ENCODE measurements around the gene IL17B.

The IL17B gene

GRCh38 chr5:149404746-149405549 is 25.9 kb upstream of the IL17B start:
- no peak overlapping the region for H3K27ac ChIP-seq (ENCODE audit: insufficient read depth in 1 of 2, low read depth in 1 of 2, low read length in 2 of 2, poor library complexity in 1 of 2, severe bottlenecking in 2 of 2)
- no peaks in the 10 kb centered on the region for H3K4me1 ChIP-seq (ENCODE audit: control extremely low read depth in 1 of 4, control insufficient read depth in 4 of 4, insufficient read depth in 4 of 4, low read length in 3 of 4)
- no peaks in the 10 kb centered on the region for H3K9me3 ChIP-seq (ENCODE audit: control extremely low read depth in 1 of 5, control insufficient read depth in 4 of 5, insufficient read depth in 2 of 5, low read depth in 1 of 5, low read length in 4 of 5)
- no peaks in the 10 kb centered on the region for H3K36me3 ChIP-seq (ENCODE audit: control insufficient read depth in 4 of 4, insufficient read depth in 4 of 4, low read length in 3 of 4)
- H3K27me3 ChIP-seq (replicated peaks in 2 of 5; ENCODE audit: control insufficient read depth in 4 of 5, insufficient read depth in 5 of 5, low read length in 4 of 5): no peaks in the 10 kb centered on the region
- DNase-seq: no peak
- no peak overlapping the region for H3K4me3 ChIP-seq (ENCODE audit: control insufficient read depth in 1 of 7, extremely low read depth in 1 of 7, insufficient read depth in 4 of 7, low read depth in 2 of 7, low read length in 6 of 7)
- WGBS (ENCODE audit: insufficient coverage): 84% methylated on average over 14 of the region's 17 CpGs
- ChIA-PET CTCF (interaction anchor here (0.7 to 1.9 kb wide), 7 partner anchors 10 to 157 kb away, joined by 3 to 7 read pairs (median 4); no protein-coding TSS in a partner anchor), POLR2A (no interaction called here)

- no peaks in the 10 kb centered on the region for H3K4me1 ChIP-seq (ENCODE audit: control extremely low read depth in 1 of 4, control insufficient read depth in 4 of 4, insufficient read depth in 4 of 4, low read length in 3 of 4)
- no peak overlapping the region for H3K4me3 ChIP-seq (ENCODE audit: control insufficient read depth in 1 of 7, extremely low read depth in 1 of 7, insufficient read depth in 4 of 7, low read depth in 2 of 7, low read length in 6 of 7)
- H3K27ac ChIP-seq (ENCODE audit: insufficient read depth in 1 of 2, low read depth in 1 of 2, low read length in 2 of 2, poor library complexity in 1 of 2, severe bottlenecking in 2 of 2): no peak overlapping the region
- no peaks in the 10 kb centered on the region for H3K9me3 ChIP-seq (ENCODE audit: control extremely low read depth in 1 of 5, control insufficient read depth in 4 of 5, insufficient read depth in 2 of 5, low read depth in 1 of 5, low read length in 4 of 5)
- CTCF ChIA-PET: interaction anchor here (0.7 to 1.9 kb wide), 7 partner anchors 9 to 158 kb away, joined by 3 to 7 read pairs (median 4); no protein-coding TSS in a partner anchor
- POLR2A ChIA-PET: no interaction called here
- no peaks in the 10 kb centered on the region for H3K36me3 ChIP-seq (ENCODE audit: control insufficient read depth in 4 of 4, insufficient read depth in 4 of 4, low read length in 3 of 4)
- 95% methylated on average over 13 of the region's 15 CpGs for WGBS (ENCODE audit: insufficient coverage)
- no peaks in the 10 kb centered on the region for H3K27me3 ChIP-seq (replicated peaks in 2 of 5; ENCODE audit: control insufficient read depth in 4 of 5, insufficient read depth in 5 of 5, low read length in 4 of 5)
- no peak for DNase-seq
Observed at GRCh38 chr5:149403923-149404745, 25.0 kb upstream of the IL17B start.

GRCh38 chr5:149402291-149402690 is 23.2 kb upstream of the IL17B start:
- ChIA-PET POLR2A (no interaction called here), CTCF (interaction anchor here (0.6 to 1.8 kb wide), 2 partner anchors 12 to 29 kb away, joined by 3 to 4 read pairs; no protein-coding TSS in a partner anchor)
- H3K9me3 ChIP-seq (ENCODE audit: control extremely low read depth in 1 of 5, control insufficient read depth in 4 of 5, insufficient read depth in 2 of 5, low read depth in 1 of 5, low read length in 4 of 5): no peaks in the 10 kb centered on the region
- H3K4me3 ChIP-seq (ENCODE audit: control insufficient read depth in 1 of 7, extremely low read depth in 1 of 7, insufficient read depth in 4 of 7, low read depth in 2 of 7, low read length in 6 of 7): no peak overlapping the region
- no peaks in the 10 kb centered on the region for H3K4me1 ChIP-seq (ENCODE audit: control extremely low read depth in 1 of 4, control insufficient read depth in 4 of 4, insufficient read depth in 4 of 4, low read length in 3 of 4)
- no peak for DNase-seq
- no peaks in the 10 kb centered on the region for H3K36me3 ChIP-seq (ENCODE audit: control insufficient read depth in 4 of 4, insufficient read depth in 4 of 4, low read length in 3 of 4)
- WGBS (ENCODE audit: insufficient coverage): no CpG with 5 or more reads among the region's 3 CpGs
- no peak overlapping the region for H3K27ac ChIP-seq (ENCODE audit: insufficient read depth in 1 of 2, low read depth in 1 of 2, low read length in 2 of 2, poor library complexity in 1 of 2, severe bottlenecking in 2 of 2)
- H3K27me3 ChIP-seq (replicated peaks in 2 of 5; ENCODE audit: control insufficient read depth in 4 of 5, insufficient read depth in 5 of 5, low read length in 4 of 5): no peaks in the 10 kb centered on the region

- Histone ChIP-seq H3K4me3 (ENCODE audit: control insufficient read depth in 1 of 7, extremely low read depth in 1 of 7, insufficient read depth in 4 of 7, low read depth in 2 of 7, low read length in 6 of 7) (no peak overlapping the region), H3K36me3 (ENCODE audit: control insufficient read depth in 4 of 4, insufficient read depth in 4 of 4, low read length in 3 of 4) (no peaks in the 10 kb centered on the region), H3K9me3 (ENCODE audit: control extremely low read depth in 1 of 5, control insufficient read depth in 4 of 5, insufficient read depth in 2 of 5, low read depth in 1 of 5, low read length in 4 of 5) (no peaks in the 10 kb centered on the region), H3K27ac (ENCODE audit: insufficient read depth in 1 of 2, low read depth in 1 of 2, low read length in 2 of 2, poor library complexity in 1 of 2, severe bottlenecking in 2 of 2) (no peak overlapping the region), H3K4me1 (ENCODE audit: control extremely low read depth in 1 of 4, control insufficient read depth in 4 of 4, insufficient read depth in 4 of 4, low read length in 3 of 4) (no peaks in the 10 kb centered on the region), H3K27me3 (replicated peaks in 2 of 5; ENCODE audit: control insufficient read depth in 4 of 5, insufficient read depth in 5 of 5, low read length in 4 of 5) (no peaks in the 10 kb centered on the region)
- ChIA-PET POLR2A (no interaction called here), CTCF (interaction anchor here (0.8 to 2.4 kb wide), 7 partner anchors 11 to 34 kb away, joined by 3 to 11 read pairs (median 5); no protein-coding TSS in a partner anchor)
- 100% methylated on average over 1 of the region's 2 CpGs for WGBS (ENCODE audit: insufficient coverage)
- no peak for DNase-seq
Observed at GRCh38 chr5:149401051-149401450, 22.0 kb upstream of the IL17B start.

GRCh38 chr5:149400304-149400703 is 21.2 kb upstream of the IL17B start:
- POLR2A ChIA-PET: interaction anchor here (0.5 kb wide), 1 partner anchor 19 kb away, joined by 4 read pairs; no protein-coding TSS in a partner anchor
- WGBS (ENCODE audit: insufficient coverage): 100% methylated on average over 6 of the region's 6 CpGs

GRCh38 chr5:149399775-149400174 is 20.7 kb upstream of the IL17B start:
- POLR2A ChIA-PET: interaction anchor here (0.5 kb wide), 1 partner anchor 20 kb away, joined by 4 read pairs; no protein-coding TSS in a partner anchor
- H3K36me3 ChIP-seq (ENCODE audit: control insufficient read depth in 4 of 4, insufficient read depth in 4 of 4, low read length in 3 of 4): no peaks in the 10 kb centered on the region
- no peak overlapping the region for H3K27ac ChIP-seq (ENCODE audit: insufficient read depth in 1 of 2, low read depth in 1 of 2, low read length in 2 of 2, poor library complexity in 1 of 2, severe bottlenecking in 2 of 2)
- CTCF ChIA-PET: interaction anchor here (1.2 to 2.4 kb wide), 6 partner anchors 10 to 83 kb away, joined by 4 to 11 read pairs (median 4); no protein-coding TSS in a partner anchor
- no peaks in the 10 kb centered on the region for H3K4me1 ChIP-seq (ENCODE audit: control extremely low read depth in 1 of 4, control insufficient read depth in 4 of 4, insufficient read depth in 4 of 4, low read length in 3 of 4)
- H3K27me3 ChIP-seq (replicated peaks in 2 of 5; ENCODE audit: control insufficient read depth in 4 of 5, insufficient read depth in 5 of 5, low read length in 4 of 5): no peaks in the 10 kb centered on the region
- no peaks in the 10 kb centered on the region for H3K9me3 ChIP-seq (ENCODE audit: control extremely low read depth in 1 of 5, control insufficient read depth in 4 of 5, insufficient read depth in 2 of 5, low read depth in 1 of 5, low read length in 4 of 5)
- no peak overlapping the region for H3K4me3 ChIP-seq (ENCODE audit: control insufficient read depth in 1 of 7, extremely low read depth in 1 of 7, insufficient read depth in 4 of 7, low read depth in 2 of 7, low read length in 6 of 7)
- DNase-seq: no peak

More at GRCh38 chr5:149400304-149400703, 21.2 kb upstream of the IL17B start:
- Histone ChIP-seq H3K4me1 (ENCODE audit: control extremely low read depth in 1 of 4, control insufficient read depth in 4 of 4, insufficient read depth in 4 of 4, low read length in 3 of 4) (no peaks in the 10 kb centered on the region), H3K27ac (ENCODE audit: insufficient read depth in 1 of 2, low read depth in 1 of 2, low read length in 2 of 2, poor library complexity in 1 of 2, severe bottlenecking in 2 of 2) (no peak overlapping the region), H3K4me3 (ENCODE audit: control insufficient read depth in 1 of 7, extremely low read depth in 1 of 7, insufficient read depth in 4 of 7, low read depth in 2 of 7, low read length in 6 of 7) (no peak overlapping the region), H3K9me3 (ENCODE audit: control extremely low read depth in 1 of 5, control insufficient read depth in 4 of 5, insufficient read depth in 2 of 5, low read depth in 1 of 5, low read length in 4 of 5) (no peaks in the 10 kb centered on the region), H3K36me3 (ENCODE audit: control insufficient read depth in 4 of 4, insufficient read depth in 4 of 4, low read length in 3 of 4) (no peaks in the 10 kb centered on the region), H3K27me3 (replicated peaks in 2 of 5; ENCODE audit: control insufficient read depth in 4 of 5, insufficient read depth in 5 of 5, low read length in 4 of 5) (no peaks in the 10 kb centered on the region)
- DNase-seq: no peak
- CTCF ChIA-PET: interaction anchor here (0.8 to 2.4 kb wide), 7 partner anchors 10 to 83 kb away, joined by 4 to 11 read pairs (median 5); no protein-coding TSS in a partner anchor
